Heart right ventricle (tissue), 16 donors: ENCODE results near the gene SLC25A11. TPM values are rescaled to one million over a fixed set of nuclear protein-coding genes. Genes with fewer than 3 reads are reported as not detected.

Experiments
- ATAC-seq, 8 donors: fragments of 200-7000 bp; cut with Tn5 transposase; one replicate each; pipeline ENCODE4 v1.9.1; 2020; ENCODE audit warnings: mild to moderate bottlenecking in 8 of 8, moderate library complexity in 8 of 8, moderate number of reproducible peaks in 1 of 8
- DNase-seq, 2 donors: peaks; one replicate each; pipeline ENCODE4 v3.0.0-alpha.2; 2020
- H3K27ac ChIP-seq, 10 donors: fragments of 200-600 bp; sonication (generic) in 2 of 10; one replicate each; pipeline versions ENCODE4 v1.5.0 to v1.8.0; 2020 to 2022; ENCODE audit warnings: mild to moderate bottlenecking in 3 of 10
- H3K27me3 ChIP-seq, 7 donors: fragments of 200-600 bp; one replicate each; pipeline ENCODE4 v1.8.0; 2021 to 2022; ENCODE audit warnings: mild to moderate bottlenecking in 2 of 7
- H3K36me3 ChIP-seq, 9 donors: fragments of 200-600 bp; sonication (generic) in 1 of 9; one replicate each; pipeline versions ENCODE4 v1.5.0 to v1.8.0; 2020 to 2022; ENCODE audit warnings: mild to moderate bottlenecking in 2 of 9
- H3K4me1 ChIP-seq, 9 donors: fragments of 200-600 bp; sonication (generic) in 1 of 9; one replicate each; pipeline versions ENCODE4 v1.5.0 to v1.8.0; 2020 to 2022; ENCODE audit warnings: mild to moderate bottlenecking in 4 of 9
- H3K4me3 ChIP-seq, 10 donors: fragments of 200-600 bp; sonication (generic) in 2 of 10; one replicate each; pipeline versions ENCODE4 v1.5.0 to v1.8.0; 2020 to 2022; ENCODE audit warnings: mild to moderate bottlenecking in 7 of 10, moderate library complexity in 2 of 10
- H3K9me3 ChIP-seq, 11 donors: fragments of 200-600 bp in 10 of 11; sonication (generic) in 2 of 11; one replicate each; pipeline versions ENCODE4 v1.5.0 to v1.8.0; 2013 to 2022; ENCODE audit warnings: mild to moderate bottlenecking in 2 of 11, control low read depth in 1 of 11, moderate library complexity in 1 of 11
- CTCF ChIP-seq, 9 donors: fragments of 200-600 bp; sonication (generic) in 2 of 9; IDR thresholded peaks; one replicate each; pipeline versions ENCODE4 v1.5.0 to v1.8.0; 2021 to 2022; ENCODE audit warnings: antibody characterized with exemption in 9 of 9, mild to moderate bottlenecking in 5 of 9, moderate library complexity in 1 of 9
- WGBS, 2 donors: extraction: QIAGEN DNeasy Blood & Tissue Kit; methylation state at CpG; one replicate each; pipeline ENCODE4 v1.1.7; 2013; ENCODE audit warnings: inconsistent platforms in 1 of 2; 5-methylcytosine and 5-hydroxymethylcytosine counted together
- intact Hi-C, 10 donors: fragments of 100-400 bp; cut with DNase I; formaldehyde crosslinking; loops; one replicate each; pipeline versions ENCODE4 v1.11.1 to v1.14.2; 2022
- polyA plus RNA-seq, 2 donors: library from polyadenylated mRNA; stranded (reverse); fragments of 200-250 nt; gene quantifications; one replicate each; pipeline ENCODE4 v1.2.3, GENCODE V29; 2013
- total RNA-seq, 10 donors: library from RNA; stranded (reverse); fragmentation: NEBNext Ultra II Directional in 3 of 10; extraction: Animal tissue kit (Norgen Biotek cat#: 25700) in 3 of 10; gene quantifications; one replicate each; pipeline versions ENCODE4 v1.2.1 to v1.2.4, GENCODE V29; 2021 to 2023
- donor health status: Arrhythmogenic right ventricular cardiomyopathy.
- donor health status: ischemic (EF 13 %, LVEDD 7.1; RV severe dilation, severe dysfunction).
- donor health status: healthy with polysubstance abuse.
- donor health status: DM: no; HTN: yes; CAD: no.
- donor health status: DM: no; HTN: no; CAD: no.
- donor health status: ischemic (EF 25% LVEDD 6.9; RV normal size, moderate dysfunction).
- donor health status: ischemic (EF 25% LVEDD 5.7; RV mildly dilated, moderate dysfunction).
- donor health status: healthy.
- donor health status: DM: yes; HTN: yes; CAD: no.
- donor health status: Ischemic cardiomyopathy.
- donor health status: ischemic (EF 35%, LVEDD 5.7; RV mildly dilated, moderate dysfunction).
- donor health status: nonischemic (EF 11% LVEDD 7.7; RV severe dilation, severe dysfunction).
- donor health status: DM: yes; HTN: yes; CAD: no.
- donor health status: PGD.
- donor health status: ischemic (EF 29% LVEDD 5.4; RV normal size, mild dysfunction).
- donor health status: nonischemic (EF 23%, LVEDD 6.1; RV moderate dilation, normal function).

Gene SLC25A11
- total and polyA plus RNA-seq, 12 donors = 126 to 312 (median 240) TPM

GRCh38 chr17:4940555-4941318, 891 bp upstream of the SLC25A11 start:
- H3K27ac ChIP-seq = peak overlapping the region; percentile 89 to 98 (median 94)
- peak; percentile 62 to 89 (median 82) for ATAC-seq

GRCh38 chr17:4939546-4939795, 375 bp downstream of the SLC25A11 start:
- peak overlapping the region; percentile 50 to 95 (median 85) for H3K4me3 ChIP-seq
- DNase-seq (no peak), ATAC-seq (peak in 3 of 8 donors; percentile 0 to 9 (median 0))
- WGBS, 2 donors = 0 to 1% methylated on average over 16 of the region's 16 CpGs
- peaks cover 0 to 63% (median 19%) of the 10 kb centered on the region in 9 donors for H3K36me3 ChIP-seq
- peaks cover 18 to 62% (median 39%) of the 10 kb centered on the region in 9 donors for H3K4me1 ChIP-seq
- intact Hi-C loops = loop anchor here in 3 of 10 donors (1.0 to 10.0 kb wide), 2 partner anchors 30 to 45 kb away; partner anchors contain the start of gene CAMTA2 (in 2 of the 3)
- H3K9me3 ChIP-seq = no peaks in the 10 kb centered on the region
- H3K27me3 ChIP-seq = no peaks in the 10 kb centered on the region
- TF ChIP-seq CTCF (IDR thresholded peaks at IDR 0.05) = no peak
- peak overlapping the region; percentile 89 to 98 (median 94) for H3K27ac ChIP-seq

More at GRCh38 chr17:4940555-4941318, 891 bp upstream of the SLC25A11 start:
- Histone ChIP-seq H3K27me3 (no peaks in the 10 kb centered on the region), H3K9me3 (no peaks in the 10 kb centered on the region), H3K36me3 (peaks cover 0 to 71% (median 19%) of the 10 kb centered on the region in 9 donors), H3K4me1 (peaks cover 24 to 72% (median 49%) of the 10 kb centered on the region in 9 donors), H3K4me3 (peak overlapping the region; percentile 45 to 95 (median 85))
- intact Hi-C loops = loop anchor here in 2 of 10 donors (1.0 to 5.0 kb wide), 3 partner anchors 8 to 47 kb away; partner anchors contain the start of genes CAMTA2 (in 2 of the 2), PFN1 (in 1 of the 2) and SPAG7 (in 1 of the 2)
- no peak for TF ChIP-seq CTCF (IDR thresholded peaks at IDR 0.05)
- DNase-seq = peak in 1 of 2 donors; percentile 70
- WGBS, 2 donors = 1 to 2% methylated on average over 29 of the region's 29 CpGs

- Histone ChIP-seq H3K9me3 (no peaks in the 10 kb centered on the region), H3K4me1 (peaks cover 20 to 62% (median 44%) of the 10 kb centered on the region in 9 donors), H3K27ac (peak overlapping the region; percentile 89 to 98 (median 94)), H3K27me3 (no peaks in the 10 kb centered on the region), H3K4me3 (peak overlapping the region; percentile 50 to 95 (median 85)), H3K36me3 (peaks cover 0 to 57% (median 19%) of the 10 kb centered on the region in 9 donors)
- ATAC-seq (peak in 2 of 8 donors; percentile 2 to 8), DNase-seq (no peak)
- peak in 1 of 9 donors; percentile 13 for TF ChIP-seq CTCF (IDR thresholded peaks at IDR 0.05)
- intact Hi-C loops = loop anchor here in 3 of 10 donors (1.0 to 10.0 kb wide), 2 partner anchors 30 to 46 kb away; partner anchors contain the start of gene CAMTA2 (in 2 of the 3)
- WGBS, 2 donors = 38 to 49% methylated on average over 19 of the region's 19 CpGs
Observed at GRCh38 chr17:4938688-4939545, 929 bp downstream of the SLC25A11 start.

GRCh38 chr17:4938069-4938491, 1.8 kb downstream of the SLC25A11 start:
- Histone ChIP-seq H3K36me3 (peaks cover 0 to 49% (median 16%) of the 10 kb centered on the region in 9 donors), H3K4me3 (peak overlapping the region in 5 of 10 donors; percentile 70 to 95 (median 89)), H3K4me1 (peaks cover 20 to 62% (median 41%) of the 10 kb centered on the region in 9 donors)

More at GRCh38 chr17:4938069-4938491, 1.8 kb downstream of the SLC25A11 start:
- intact Hi-C loops = loop anchor here in 2 of 10 donors (10.0 kb wide), 1 partner anchor 47 kb away; the partner anchor contains the start of gene CAMTA2 (in 2 of the 2)
- Histone ChIP-seq H3K27ac (peak overlapping the region in 7 of 10 donors; percentile 6 to 98 (median 94)), H3K27me3 (no peaks in the 10 kb centered on the region), H3K9me3 (no peaks in the 10 kb centered on the region)
- no peak for ATAC-seq
- WGBS, 2 donors = 72 to 83% methylated on average over 11 of the region's 11 CpGs
- no peak for TF ChIP-seq CTCF (IDR thresholded peaks at IDR 0.05)
- DNase-seq = no peak
